ENCODE measurements around the gene FBXO31. TPM values are rescaled to one million over a fixed set of nuclear protein-coding genes. Genes with fewer than 3 reads are reported as not detected.

Gene FBXO31
- total and polyA plus RNA-seq, 2 of the 13 experiments (the other 11 are each of a cell fraction or from before 2014, with no cell fraction given), result 92.4 to 101 TPM

DNA sequence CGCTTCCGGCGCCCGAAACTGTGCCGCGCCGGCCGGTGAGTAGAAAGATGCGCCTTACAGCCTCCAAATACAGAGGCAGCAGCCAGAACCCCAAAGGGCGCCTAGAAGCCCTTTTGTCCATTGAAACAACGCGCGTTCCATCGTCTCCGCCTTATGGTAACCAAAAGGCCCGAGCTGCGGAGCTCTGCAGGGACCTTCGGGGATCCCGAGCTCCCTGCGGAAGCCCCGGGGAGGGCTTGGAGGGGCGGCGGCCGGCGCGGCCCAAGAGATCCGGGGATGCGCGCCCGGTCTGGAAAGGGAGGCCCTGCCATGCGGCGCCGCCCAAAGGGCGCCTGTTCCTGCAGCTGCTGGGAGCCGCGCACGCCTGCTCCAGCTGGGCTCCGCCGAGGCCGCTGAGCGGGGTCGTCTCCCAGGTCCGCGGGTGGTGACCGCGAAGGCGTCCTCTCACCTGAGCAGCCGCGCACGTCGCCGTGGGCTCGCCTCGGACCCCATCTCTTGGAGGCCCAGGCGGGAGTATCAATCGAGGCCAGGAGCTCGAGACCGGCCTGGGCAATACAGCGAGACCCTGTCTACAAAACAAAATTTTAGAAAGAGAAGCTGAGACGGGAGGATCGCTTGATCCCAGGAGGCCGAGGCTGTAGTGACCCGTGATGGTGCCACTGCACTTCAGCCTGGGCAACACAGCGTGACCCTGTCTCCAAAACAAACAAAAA is 742 bp upstream of the FBXO31 start (continued):
- TF ChIP-seq, protein P1, sequence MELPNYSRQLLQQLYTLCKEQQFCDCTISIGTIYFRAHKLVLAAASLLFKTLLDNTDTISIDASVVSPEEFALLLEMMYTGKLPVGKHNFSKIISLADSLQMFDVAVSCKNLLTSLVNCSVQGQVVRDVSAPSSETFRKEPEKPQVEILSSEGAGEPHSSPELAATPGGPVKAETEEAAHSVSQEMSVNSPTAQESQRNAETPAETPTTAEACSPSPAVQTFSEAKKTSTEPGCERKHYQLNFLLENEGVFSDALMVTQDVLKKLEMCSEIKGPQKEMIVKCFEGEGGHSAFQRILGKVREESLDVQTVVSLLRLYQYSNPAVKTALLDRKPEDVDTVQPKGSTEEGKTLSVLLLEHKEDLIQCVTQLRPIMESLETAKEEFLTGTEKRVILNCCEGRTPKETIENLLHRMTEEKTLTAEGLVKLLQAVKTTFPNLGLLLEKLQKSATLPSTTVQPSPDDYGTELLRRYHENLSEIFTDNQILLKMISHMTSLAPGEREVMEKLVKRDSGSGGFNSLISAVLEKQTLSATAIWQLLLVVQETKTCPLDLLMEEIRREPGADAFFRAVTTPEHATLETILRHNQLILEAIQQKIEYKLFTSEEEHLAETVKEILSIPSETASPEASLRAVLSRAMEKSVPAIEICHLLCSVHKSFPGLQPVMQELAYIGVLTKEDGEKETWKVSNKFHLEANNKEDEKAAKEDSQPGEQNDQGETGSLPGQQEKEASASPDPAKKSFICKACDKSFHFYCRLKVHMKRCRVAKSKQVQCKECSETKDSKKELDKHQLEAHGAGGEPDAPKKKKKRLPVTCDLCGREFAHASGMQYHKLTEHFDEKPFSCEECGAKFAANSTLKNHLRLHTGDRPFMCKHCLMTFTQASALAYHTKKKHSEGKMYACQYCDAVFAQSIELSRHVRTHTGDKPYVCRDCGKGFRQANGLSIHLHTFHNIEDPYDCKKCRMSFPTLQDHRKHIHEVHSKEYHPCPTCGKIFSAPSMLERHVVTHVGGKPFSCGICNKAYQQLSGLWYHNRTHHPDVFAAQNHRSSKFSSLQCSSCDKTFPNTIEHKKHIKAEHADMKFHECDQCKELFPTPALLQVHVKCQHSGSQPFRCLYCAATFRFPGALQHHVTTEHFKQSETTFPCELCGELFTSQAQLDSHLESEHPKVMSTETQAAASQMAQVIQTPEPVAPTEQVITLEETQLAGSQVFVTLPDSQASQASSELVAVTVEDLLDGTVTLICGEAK (IDR thresholded peaks at IDR 0.05), result no peak
- TF ChIP-seq, protein P1 (CRISPR knock-in tag; IDR thresholded peaks at IDR 0.05), result peak; percentile 78; the same call in 1 of the 2 replicates
- TF ChIP-seq RBM22 (optimal IDR thresholded peaks at IDR 0.05; ENCODE audit: low read length) (no peak), ZSCAN31 (CRISPR knock-in tag; IDR thresholded peaks at IDR 0.05; ENCODE audit: low read depth) (peak; percentile 71; the same call in 1 of the 2 replicates), PAWR (CRISPR knock-in tag; IDR thresholded peaks at IDR 0.05; ENCODE audit: borderline replicate concordance) (peak; percentile 80; the same call in 1 of the 2 replicates), MAZ (IDR thresholded peaks at IDR 0.05; ENCODE audit: borderline replicate concordance, low read depth, low read length) (no peak), MAZ (CRISPR knock-in tag; IDR thresholded peaks at IDR 0.05; ENCODE audit: low read depth) (no peak; the same call in none of the 2 replicates), ZFYVE20 (CRISPR knock-in tag; IDR thresholded peaks at IDR 0.05; ENCODE audit: borderline replicate concordance, low read depth) (peak; percentile 50; the same call in 1 of the 2 replicates), ZNF101 (CRISPR knock-in tag; IDR thresholded peaks at IDR 0.05; ENCODE audit: borderline replicate concordance, low read depth) (no peak; the same call in 1 of the 2 replicates), ZNF607 (CRISPR knock-in tag; IDR thresholded peaks at IDR 0.05; ENCODE audit: borderline replicate concordance) (peak; percentile 72; the same call in 1 of the 2 replicates), ZNF562 (CRISPR knock-in tag; IDR thresholded peaks at IDR 0.05; ENCODE audit: borderline replicate concordance) (no peak)
- TF ChIP-seq, protein P2, sequence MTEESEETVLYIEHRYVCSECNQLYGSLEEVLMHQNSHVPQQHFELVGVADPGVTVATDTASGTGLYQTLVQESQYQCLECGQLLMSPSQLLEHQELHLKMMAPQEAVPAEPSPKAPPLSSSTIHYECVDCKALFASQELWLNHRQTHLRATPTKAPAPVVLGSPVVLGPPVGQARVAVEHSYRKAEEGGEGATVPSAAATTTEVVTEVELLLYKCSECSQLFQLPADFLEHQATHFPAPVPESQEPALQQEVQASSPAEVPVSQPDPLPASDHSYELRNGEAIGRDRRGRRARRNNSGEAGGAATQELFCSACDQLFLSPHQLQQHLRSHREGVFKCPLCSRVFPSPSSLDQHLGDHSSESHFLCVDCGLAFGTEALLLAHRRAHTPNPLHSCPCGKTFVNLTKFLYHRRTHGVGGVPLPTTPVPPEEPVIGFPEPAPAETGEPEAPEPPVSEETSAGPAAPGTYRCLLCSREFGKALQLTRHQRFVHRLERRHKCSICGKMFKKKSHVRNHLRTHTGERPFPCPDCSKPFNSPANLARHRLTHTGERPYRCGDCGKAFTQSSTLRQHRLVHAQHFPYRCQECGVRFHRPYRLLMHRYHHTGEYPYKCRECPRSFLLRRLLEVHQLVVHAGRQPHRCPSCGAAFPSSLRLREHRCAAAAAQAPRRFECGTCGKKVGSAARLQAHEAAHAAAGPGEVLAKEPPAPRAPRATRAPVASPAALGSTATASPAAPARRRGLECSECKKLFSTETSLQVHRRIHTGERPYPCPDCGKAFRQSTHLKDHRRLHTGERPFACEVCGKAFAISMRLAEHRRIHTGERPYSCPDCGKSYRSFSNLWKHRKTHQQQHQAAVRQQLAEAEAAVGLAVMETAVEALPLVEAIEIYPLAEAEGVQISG (CRISPR knock-in tag; IDR thresholded peaks at IDR 0.05), result peak; percentile 43; the same call in 1 of the 2 replicates
- TF ChIP-seq, protein P3, sequence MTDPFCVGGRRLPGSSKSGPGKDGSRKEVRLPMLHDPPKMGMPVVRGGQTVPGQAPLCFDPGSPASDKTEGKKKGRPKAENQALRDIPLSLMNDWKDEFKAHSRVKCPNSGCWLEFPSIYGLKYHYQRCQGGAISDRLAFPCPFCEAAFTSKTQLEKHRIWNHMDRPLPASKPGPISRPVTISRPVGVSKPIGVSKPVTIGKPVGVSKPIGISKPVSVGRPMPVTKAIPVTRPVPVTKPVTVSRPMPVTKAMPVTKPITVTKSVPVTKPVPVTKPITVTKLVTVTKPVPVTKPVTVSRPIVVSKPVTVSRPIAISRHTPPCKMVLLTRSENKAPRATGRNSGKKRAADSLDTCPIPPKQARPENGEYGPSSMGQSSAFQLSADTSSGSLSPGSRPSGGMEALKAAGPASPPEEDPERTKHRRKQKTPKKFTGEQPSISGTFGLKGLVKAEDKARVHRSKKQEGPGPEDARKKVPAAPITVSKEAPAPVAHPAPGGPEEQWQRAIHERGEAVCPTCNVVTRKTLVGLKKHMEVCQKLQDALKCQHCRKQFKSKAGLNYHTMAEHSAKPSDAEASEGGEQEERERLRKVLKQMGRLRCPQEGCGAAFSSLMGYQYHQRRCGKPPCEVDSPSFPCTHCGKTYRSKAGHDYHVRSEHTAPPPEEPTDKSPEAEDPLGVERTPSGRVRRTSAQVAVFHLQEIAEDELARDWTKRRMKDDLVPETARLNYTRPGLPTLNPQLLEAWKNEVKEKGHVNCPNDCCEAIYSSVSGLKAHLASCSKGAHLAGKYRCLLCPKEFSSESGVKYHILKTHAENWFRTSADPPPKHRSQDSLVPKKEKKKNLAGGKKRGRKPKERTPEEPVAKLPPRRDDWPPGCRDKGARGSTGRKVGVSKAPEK (CRISPR knock-in tag; IDR thresholded peaks at IDR 0.05; ENCODE audit: borderline replicate concordance), result no peak

Measured in HepG2 (cell line).